MCF 10A (cell line): ENCODE data around the gene NPC1. TPM values are rescaled to one million over a fixed set of nuclear protein-coding genes. Genes with fewer than 3 reads are reported as not detected.

Experiments used
- BruUV-seq: library from RNA; stranded (reverse); fragments of 400-500 nt; replicated peaks from 2 replicates; lab custom pipeline; 2021; lab: Mats Ljungman, UMichigan
- CTCF ChIA-PET: fragments of 300-600 bp; sonication (Branson Sonifier 250); formaldehyde crosslinking; extraction: SDS; loops from one replicate; lab custom pipeline; 2021; ENCODE audit warnings: antibody characterized with exemption, inconsistent platforms; lab: Yijun Ruan, JAX
- POLR2A ChIA-PET: fragments of 300-600, 350-650 bp; sonication (Branson Sonifier 250); formaldehyde crosslinking; extraction: SDS; loops from one replicate; lab custom pipeline; 2020; ENCODE audit warnings: antibody characterized with exemption, inconsistent platforms; lab: Yijun Ruan, JAX
- DNase-seq: peaks from one replicate; pipeline ENCODE4 v3.0.0-alpha.2; 2018; ENCODE audit not compliant: unreplicated experiment
- H3K27ac Mint-ChIP-seq: one replicate; pipeline ENCODE4 v1.8.0; 2022; ENCODE audit warnings: mild to moderate bottlenecking, low read depth, mixed read lengths; ENCODE audit not compliant: unreplicated experiment
- H3K27me3 Mint-ChIP-seq: one replicate; pipeline ENCODE4 v1.8.0; 2022; ENCODE audit warnings: mixed read lengths; ENCODE audit not compliant: insufficient read depth, unreplicated experiment
- H3K36me3 Mint-ChIP-seq: one replicate; pipeline ENCODE4 v1.8.0; 2022; ENCODE audit warnings: mild to moderate bottlenecking, moderate library complexity, mixed read lengths; ENCODE audit not compliant: insufficient read depth, unreplicated experiment
- H3K4me1 Mint-ChIP-seq: one replicate; pipeline ENCODE4 v1.8.0; 2022; ENCODE audit warnings: mixed read lengths; ENCODE audit not compliant: insufficient read depth, unreplicated experiment
- H3K4me3 Mint-ChIP-seq: one replicate; pipeline ENCODE4 v1.8.0; 2022; ENCODE audit warnings: mild to moderate bottlenecking, moderate library complexity, mixed read lengths; ENCODE audit not compliant: unreplicated experiment
- H3K9me3 Mint-ChIP-seq: one replicate; pipeline ENCODE4 v1.8.0; 2022; ENCODE audit warnings: mixed read lengths; ENCODE audit not compliant: unreplicated experiment
- intact Hi-C: fragments of 100-400 bp; cut with micrococcal nuclease; formaldehyde crosslinking; loops from 2 replicates; pipeline ENCODE4 v1.14.1; 2022
- total RNA-seq: library from RNA; stranded (reverse); gene quantifications from 2 replicates; pipeline ENCODE4 v1.2.3, GENCODE V29; 2022
- TF ChIP-seq, protein P1 (sequence below): fragments of 200-600 bp; IDR thresholded peaks from one replicate; pipeline ENCODE4 v1.8.0; 2022; ENCODE audit warnings: antibody characterized with exemption, mild to moderate bottlenecking; ENCODE audit not compliant: unreplicated experiment

The NPC1 gene
- total RNA-seq, 1 experiment from 2014 or later = 60.4 TPM

DNA sequence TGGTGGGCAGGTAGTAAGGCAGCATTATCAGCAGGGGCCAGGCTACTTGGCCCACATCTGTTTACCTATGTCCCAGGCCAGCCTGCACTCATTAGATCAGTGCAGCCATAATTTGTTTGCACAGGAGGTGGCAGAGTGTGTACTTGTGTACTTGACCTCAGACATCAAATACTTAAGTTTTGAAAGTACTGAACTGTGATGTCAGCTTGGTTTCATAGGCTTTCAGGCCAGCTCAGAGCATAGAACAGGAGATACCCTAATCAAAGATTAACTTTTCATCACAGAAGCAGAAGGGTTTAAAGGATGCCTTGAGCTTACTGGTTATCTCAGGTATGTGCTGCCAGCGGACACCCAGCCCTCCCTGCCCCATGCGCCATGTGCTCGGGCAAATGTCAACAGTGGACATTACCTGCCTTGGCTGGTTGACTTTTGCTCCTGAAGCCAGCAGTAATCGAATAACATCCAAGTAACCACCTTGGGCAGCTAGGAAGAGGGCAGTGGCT lies 43.2 kb upstream of the NPC1 start:
- Mint-ChIP-seq H3K27me3 (no peaks in the 10 kb centered on the region), H3K4me1 (peaks cover 23% of the 10 kb centered on the region), H3K9me3 (no peaks in the 10 kb centered on the region), H3K4me3 (no peak overlapping the region), H3K36me3 (no peaks in the 10 kb centered on the region), H3K27ac (no peak overlapping the region)
- intact Hi-C loops = no loop called here
- ChIA-PET CTCF (interaction anchor here (12.6 kb wide), 1 partner anchor 73 kb away, joined by 211 read pairs; no protein-coding TSS in a partner anchor), POLR2A (interaction anchor here (0.6 to 0.7 kb wide), 3 partner anchors 19 to 109 kb away, joined by 3 read pairs; no protein-coding TSS in a partner anchor)
- no peak for DNase-seq
- TF ChIP-seq, protein P1, sequence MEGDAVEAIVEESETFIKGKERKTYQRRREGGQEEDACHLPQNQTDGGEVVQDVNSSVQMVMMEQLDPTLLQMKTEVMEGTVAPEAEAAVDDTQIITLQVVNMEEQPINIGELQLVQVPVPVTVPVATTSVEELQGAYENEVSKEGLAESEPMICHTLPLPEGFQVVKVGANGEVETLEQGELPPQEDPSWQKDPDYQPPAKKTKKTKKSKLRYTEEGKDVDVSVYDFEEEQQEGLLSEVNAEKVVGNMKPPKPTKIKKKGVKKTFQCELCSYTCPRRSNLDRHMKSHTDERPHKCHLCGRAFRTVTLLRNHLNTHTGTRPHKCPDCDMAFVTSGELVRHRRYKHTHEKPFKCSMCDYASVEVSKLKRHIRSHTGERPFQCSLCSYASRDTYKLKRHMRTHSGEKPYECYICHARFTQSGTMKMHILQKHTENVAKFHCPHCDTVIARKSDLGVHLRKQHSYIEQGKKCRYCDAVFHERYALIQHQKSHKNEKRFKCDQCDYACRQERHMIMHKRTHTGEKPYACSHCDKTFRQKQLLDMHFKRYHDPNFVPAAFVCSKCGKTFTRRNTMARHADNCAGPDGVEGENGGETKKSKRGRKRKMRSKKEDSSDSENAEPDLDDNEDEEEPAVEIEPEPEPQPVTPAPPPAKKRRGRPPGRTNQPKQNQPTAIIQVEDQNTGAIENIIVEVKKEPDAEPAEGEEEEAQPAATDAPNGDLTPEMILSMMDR = no peak
- no TSS peak for BruUV-seq

DNA sequence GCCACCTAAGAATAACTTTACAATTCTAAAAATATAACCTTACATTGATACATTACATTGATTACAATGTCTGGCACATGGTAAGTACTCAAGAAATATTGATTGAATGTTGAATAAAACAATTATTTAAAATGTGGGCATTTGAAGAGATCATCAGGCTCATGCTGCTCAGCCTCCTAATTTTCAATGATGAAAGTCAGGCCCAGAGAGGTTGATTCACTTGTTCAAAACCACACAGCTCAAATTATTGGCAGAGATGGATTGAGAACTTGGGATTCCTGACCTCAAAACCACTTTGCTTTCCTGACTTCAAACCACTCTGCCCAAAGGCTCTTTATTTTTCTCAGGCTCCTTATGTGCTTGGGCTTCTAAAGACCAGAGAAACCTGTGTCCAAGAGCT lies 41.7 kb upstream of the NPC1 start:
- DNase-seq = no peak
- ChIA-PET CTCF (interaction anchor here (1.2 to 12.6 kb wide), 3 partner anchors 67 to 186 kb away, joined by 3 to 211 read pairs (median 5); no protein-coding TSS in a partner anchor), POLR2A (interaction anchor here (0.6 to 3.2 kb wide), 7 partner anchors 8 to 211 kb away, joined by 3 to 18 read pairs (median 4); no protein-coding TSS in a partner anchor)
- BruUV-seq = no TSS peak
- H3K27me3 Mint-ChIP-seq = no peaks in the 10 kb centered on the region
- no peak overlapping the region for H3K4me3 Mint-ChIP-seq
- intact Hi-C loops = loop anchor here (2.0 kb wide), 1 partner anchor 35 kb away; the partner anchor contains the start of gene ANKRD29
- H3K36me3 Mint-ChIP-seq = no peaks in the 10 kb centered on the region
- no peak overlapping the region for H3K27ac Mint-ChIP-seq
- TF ChIP-seq, protein P1 = no peak
- H3K9me3 Mint-ChIP-seq = no peaks in the 10 kb centered on the region
- peaks cover 23% of the 10 kb centered on the region for H3K4me1 Mint-ChIP-seq

DNA sequence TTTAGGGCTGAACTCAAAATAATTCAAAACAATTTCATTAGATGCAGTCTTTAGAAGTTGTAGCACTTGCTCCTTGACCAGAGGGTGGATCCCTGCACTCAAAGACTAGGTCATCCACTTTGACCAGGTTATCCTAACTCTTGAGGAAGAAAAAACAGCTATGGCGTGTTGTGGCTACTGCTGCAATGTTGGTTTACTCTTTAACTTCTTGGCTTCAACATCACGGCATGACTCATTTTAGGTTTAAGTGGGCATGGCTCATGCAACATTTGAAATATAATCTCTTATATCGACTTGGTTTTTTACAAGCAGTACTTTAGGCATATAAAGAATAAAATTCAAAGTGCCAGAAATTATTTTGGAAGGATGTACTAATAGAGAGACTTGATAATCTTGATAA lies 41.0 kb upstream of the NPC1 start:
- no peaks in the 10 kb centered on the region for H3K36me3 Mint-ChIP-seq
- ChIA-PET CTCF (interaction anchor here (0.8 to 12.6 kb wide), 8 partner anchors 9 to 291 kb away, joined by 3 to 211 read pairs (median 5); no protein-coding TSS in a partner anchor), POLR2A (interaction anchor here (0.7 to 3.2 kb wide), 11 partner anchors 9 to 211 kb away, joined by 3 to 18 read pairs (median 3); no protein-coding TSS in a partner anchor)
- H3K4me1 Mint-ChIP-seq = peaks cover 23% of the 10 kb centered on the region
- BruUV-seq = no TSS peak
- no peak overlapping the region for H3K4me3 Mint-ChIP-seq
- peak; percentile 86 for DNase-seq
- no peaks in the 10 kb centered on the region for H3K9me3 Mint-ChIP-seq
- TF ChIP-seq, protein P1 = no peak
- intact Hi-C loops = loop anchor here (2.0 kb wide), 1 partner anchor 35 kb away; the partner anchor contains the start of gene ANKRD29
- no peak overlapping the region for H3K27ac Mint-ChIP-seq
- H3K27me3 Mint-ChIP-seq = no peaks in the 10 kb centered on the region

DNA sequence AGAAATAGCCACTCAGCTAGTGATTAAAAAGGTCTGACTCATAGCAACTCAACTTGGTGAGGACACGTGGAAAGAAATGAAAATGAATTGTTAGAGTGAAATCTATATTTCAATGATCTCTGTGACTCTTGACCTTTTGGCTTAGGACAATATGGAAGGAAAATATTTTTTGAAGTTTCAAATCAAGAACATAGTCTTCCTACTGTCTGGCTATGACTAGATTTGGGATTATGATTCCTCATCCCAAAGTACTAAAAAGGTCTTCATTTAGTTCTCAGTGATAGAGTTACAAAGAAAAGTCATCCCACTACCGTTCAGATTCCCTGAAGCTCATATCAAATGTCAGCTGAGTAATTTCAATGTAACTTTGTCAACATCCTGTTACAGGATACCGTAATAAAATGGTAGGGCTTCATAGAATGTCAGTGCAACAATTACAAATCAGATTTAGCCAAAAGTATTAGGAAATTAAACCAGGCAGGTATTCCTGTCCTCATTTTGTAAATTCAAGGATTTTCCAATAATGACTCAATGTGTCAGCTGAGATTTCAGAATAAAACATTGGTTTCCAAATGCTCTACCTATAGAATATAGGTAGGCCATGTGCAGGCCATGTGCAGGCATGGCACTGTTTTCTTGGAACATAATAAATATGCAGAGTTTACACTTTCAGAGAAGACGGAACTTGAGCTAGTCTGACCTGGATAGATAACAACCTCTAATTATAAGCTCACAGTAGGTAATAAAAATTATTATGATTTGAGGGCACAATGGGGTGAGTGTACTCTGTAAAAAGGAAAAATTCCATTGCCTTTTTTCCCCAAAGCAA lies 40.4 kb upstream of the NPC1 start:
- peaks cover 4% of the 10 kb centered on the region for H3K27me3 Mint-ChIP-seq
- POLR2A ChIA-PET = interaction anchor here (0.7 to 3.2 kb wide), 16 partner anchors 10 to 212 kb away, joined by 3 to 18 read pairs (median 3); no protein-coding TSS in a partner anchor
- H3K4me3 Mint-ChIP-seq = no peak overlapping the region

More for the DNA sequence above, 40.4 kb upstream of the NPC1 start:
- Mint-ChIP-seq H3K36me3 (no peaks in the 10 kb centered on the region), H3K27ac (peak overlapping the region; percentile 74), H3K9me3 (no peaks in the 10 kb centered on the region), H3K4me1 (peaks cover 24% of the 10 kb centered on the region)
- intact Hi-C loops = loop anchor here (2.0 kb wide), 1 partner anchor 36 kb away; the partner anchor contains the start of gene ANKRD29
- CTCF ChIA-PET = interaction anchor here (0.6 to 12.6 kb wide), 11 partner anchors 10 to 292 kb away, joined by 3 to 211 read pairs (median 4); no protein-coding TSS in a partner anchor
- no TSS peak for BruUV-seq
- peak; percentile 43 for DNase-seq
- TF ChIP-seq, protein P1 = no peak
